ENCODE measurements around the gene KCTD7.
"Not testable (repeated sequence)": the region's sequence is repeated elsewhere in the genome, so short reads cannot be mapped to it uniquely, and the experiment has no call there.

KCTD7 gene

GRCh38 chr7:66653719-66654274 is 25.1 kb downstream of the KCTD7 start:
- not testable (repeated sequence) for H3K4me1 ChIP-seq (ENCODE audit: control insufficient read depth, insufficient read depth, low read length, poor library complexity, severe bottlenecking); DNase-seq
- peak overlapping the region; percentile 89 for H3K27ac ChIP-seq (ENCODE audit: insufficient read depth, low read length, poor library complexity, severe bottlenecking)

GRCh38 chr7:66654275-66655112 is 25.8 kb downstream of the KCTD7 start:
- Histone ChIP-seq H3K27ac (ENCODE audit: insufficient read depth, low read length, poor library complexity, severe bottlenecking) (peak overlapping the region; percentile 89), H3K4me1 (ENCODE audit: control insufficient read depth, insufficient read depth, low read length, poor library complexity, severe bottlenecking) (no peaks in the 10 kb centered on the region), H3K9me3 (ENCODE audit: control insufficient read depth, low read length) (no peaks in the 10 kb centered on the region), H3K36me3 (ENCODE audit: control insufficient read depth, insufficient read depth, low read length) (no peaks in the 10 kb centered on the region), H3K4me3 (ENCODE audit: insufficient read depth, low read depth, low read length, poor library complexity, severe bottlenecking) (peak overlapping the region; percentile 79), H3K27me3 (replicated peaks; ENCODE audit: control insufficient read depth, insufficient read depth, low read length, poor library complexity, severe bottlenecking) (no peaks in the 10 kb centered on the region)
- peak; percentile 96 to 98 (median 97) for DNase-seq

More at GRCh38 chr7:66653719-66654274, 25.1 kb downstream of the KCTD7 start:
- H3K4me3 ChIP-seq (ENCODE audit: insufficient read depth, low read depth, low read length, poor library complexity, severe bottlenecking) = peak overlapping the region; percentile 79
- not testable (repeated sequence) for H3K36me3 ChIP-seq (ENCODE audit: control insufficient read depth, insufficient read depth, low read length); H3K9me3 ChIP-seq (ENCODE audit: control insufficient read depth, low read length); H3K27me3 ChIP-seq (replicated peaks; ENCODE audit: control insufficient read depth, insufficient read depth, low read length, poor library complexity, severe bottlenecking)

GRCh38 chr7:66655113-66655806 is 26.6 kb downstream of the KCTD7 start:
- H3K4me3 ChIP-seq (ENCODE audit: insufficient read depth, low read depth, low read length, poor library complexity, severe bottlenecking) = peak overlapping the region; percentile 79
- H3K27me3 ChIP-seq (replicated peaks; ENCODE audit: control insufficient read depth, insufficient read depth, low read length, poor library complexity, severe bottlenecking); H3K36me3 ChIP-seq (ENCODE audit: control insufficient read depth, insufficient read depth, low read length); H3K9me3 ChIP-seq (ENCODE audit: control insufficient read depth, low read length); DNase-seq; H3K4me1 ChIP-seq (ENCODE audit: control insufficient read depth, insufficient read depth, low read length, poor library complexity, severe bottlenecking): not testable (repeated sequence)
- peak overlapping the region; percentile 89 for H3K27ac ChIP-seq (ENCODE audit: insufficient read depth, low read length, poor library complexity, severe bottlenecking)

GRCh38 chr7:66655826-66656485 is 27.3 kb downstream of the KCTD7 start:
- not testable (repeated sequence) for H3K36me3 ChIP-seq (ENCODE audit: control insufficient read depth, insufficient read depth, low read length); H3K4me3 ChIP-seq (ENCODE audit: insufficient read depth, low read depth, low read length, poor library complexity, severe bottlenecking); H3K27ac ChIP-seq (ENCODE audit: insufficient read depth, low read length, poor library complexity, severe bottlenecking); H3K27me3 ChIP-seq (replicated peaks; ENCODE audit: control insufficient read depth, insufficient read depth, low read length, poor library complexity, severe bottlenecking); H3K4me1 ChIP-seq (ENCODE audit: control insufficient read depth, insufficient read depth, low read length, poor library complexity, severe bottlenecking); DNase-seq; H3K9me3 ChIP-seq (ENCODE audit: control insufficient read depth, low read length)

- no peak for DNase-seq
- Histone ChIP-seq H3K4me1 (ENCODE audit: control insufficient read depth, insufficient read depth, low read length, poor library complexity, severe bottlenecking) (no peaks in the 10 kb centered on the region), H3K27ac (ENCODE audit: insufficient read depth, low read length, poor library complexity, severe bottlenecking) (no peak overlapping the region), H3K36me3 (ENCODE audit: control insufficient read depth, insufficient read depth, low read length) (no peaks in the 10 kb centered on the region), H3K27me3 (replicated peaks; ENCODE audit: control insufficient read depth, insufficient read depth, low read length, poor library complexity, severe bottlenecking) (no peaks in the 10 kb centered on the region), H3K4me3 (ENCODE audit: insufficient read depth, low read depth, low read length, poor library complexity, severe bottlenecking) (no peak overlapping the region), H3K9me3 (ENCODE audit: control insufficient read depth, low read length) (no peaks in the 10 kb centered on the region)
Observed at GRCh38 chr7:66657798-66658197, 29.1 kb downstream of the KCTD7 start.

- no peak for DNase-seq
- Histone ChIP-seq H3K36me3 (ENCODE audit: control insufficient read depth, insufficient read depth, low read length) (no peaks in the 10 kb centered on the region), H3K27ac (ENCODE audit: insufficient read depth, low read length, poor library complexity, severe bottlenecking) (no peak overlapping the region), H3K27me3 (replicated peaks; ENCODE audit: control insufficient read depth, insufficient read depth, low read length, poor library complexity, severe bottlenecking) (no peaks in the 10 kb centered on the region), H3K4me1 (ENCODE audit: control insufficient read depth, insufficient read depth, low read length, poor library complexity, severe bottlenecking) (no peaks in the 10 kb centered on the region), H3K4me3 (ENCODE audit: insufficient read depth, low read depth, low read length, poor library complexity, severe bottlenecking) (no peak overlapping the region), H3K9me3 (ENCODE audit: control insufficient read depth, low read length) (no peaks in the 10 kb centered on the region)
Observed at GRCh38 chr7:66662646-66663264, 34.1 kb downstream of the KCTD7 start.

- H3K4me3 ChIP-seq (ENCODE audit: insufficient read depth, low read depth, low read length, poor library complexity, severe bottlenecking) = no peak overlapping the region
- no peak for DNase-seq
- H3K4me1 ChIP-seq (ENCODE audit: control insufficient read depth, insufficient read depth, low read length, poor library complexity, severe bottlenecking) = no peaks in the 10 kb centered on the region
- no peaks in the 10 kb centered on the region for H3K36me3 ChIP-seq (ENCODE audit: control insufficient read depth, insufficient read depth, low read length)
- no peaks in the 10 kb centered on the region for H3K9me3 ChIP-seq (ENCODE audit: control insufficient read depth, low read length)
- H3K27ac ChIP-seq (ENCODE audit: insufficient read depth, low read length, poor library complexity, severe bottlenecking) = no peak overlapping the region
- H3K27me3 ChIP-seq (replicated peaks; ENCODE audit: control insufficient read depth, insufficient read depth, low read length, poor library complexity, severe bottlenecking) = no peaks in the 10 kb centered on the region
Observed at GRCh38 chr7:66664590-66665293, 36.1 kb downstream of the KCTD7 start.

GRCh38 chr7:66666313-66666952 is 37.8 kb downstream of the KCTD7 start:
- Histone ChIP-seq H3K4me3 (ENCODE audit: insufficient read depth, low read depth, low read length, poor library complexity, severe bottlenecking) (no peak overlapping the region), H3K4me1 (ENCODE audit: control insufficient read depth, insufficient read depth, low read length, poor library complexity, severe bottlenecking) (no peaks in the 10 kb centered on the region), H3K36me3 (ENCODE audit: control insufficient read depth, insufficient read depth, low read length) (no peaks in the 10 kb centered on the region), H3K9me3 (ENCODE audit: control insufficient read depth, low read length) (no peaks in the 10 kb centered on the region), H3K27me3 (replicated peaks; ENCODE audit: control insufficient read depth, insufficient read depth, low read length, poor library complexity, severe bottlenecking) (no peaks in the 10 kb centered on the region), H3K27ac (ENCODE audit: insufficient read depth, low read length, poor library complexity, severe bottlenecking) (no peak overlapping the region)
- DNase-seq = no peak
